DND-41 (cell line): ENCODE data around the gene PHACTR1.

Experiments used
- ATAC-seq: fragments of 200-7000 bp; cut with Tn5 transposase; 3 replicates; pipeline ENCODE4 v1.9.1; 2021; ENCODE audit warnings: low read depth; ENCODE audit not compliant: insufficient read depth
- DNase-seq: peaks from one replicate; pipeline ENCODE4 v3.0.0-alpha.2; 2020
- H2AFZ ChIP-seq: 2 replicates; pipeline ENCODE4 v1.6.0; 2012; ENCODE audit warnings: low read depth, low read length
- H3K27ac ChIP-seq: 2 replicates; pipeline ENCODE4 v1.5.1; 2012; ENCODE audit warnings: low read length, inconsistent platforms
- H3K27me3 ChIP-seq: fragments of 200-600 bp; sonication (generic); 2 replicates; pipeline ENCODE4 v1.6.0; 2012; ENCODE audit warnings: low read length, mild to moderate bottlenecking, inconsistent platforms; ENCODE audit not compliant: insufficient read depth, poor library complexity
- H3K36me3 ChIP-seq: 2 replicates; pipeline ENCODE4 v1.5.1; 2012; ENCODE audit warnings: low read length, inconsistent platforms; ENCODE audit not compliant: insufficient read depth
- H3K4me1 ChIP-seq: 2 replicates; pipeline ENCODE4 v1.5.1; 2012; ENCODE audit warnings: mild to moderate bottlenecking, low read length; ENCODE audit not compliant: insufficient read depth
- H3K4me2 ChIP-seq: 2 replicates; pipeline ENCODE4 v1.6.0; 2012; ENCODE audit warnings: mild to moderate bottlenecking, moderate library complexity, low read length, inconsistent platforms; ENCODE audit not compliant: insufficient read depth
- H3K4me3 ChIP-seq, 2 experiments: fragments of 200-600 bp in 1 of 2; shearing (Covaris generic) in 1 of 2; 2 replicates each; pipeline ENCODE4 v1.5.1; 2012 to 2016; ENCODE audit warnings: inconsistent platforms in 2 of 2, low read length in 2 of 2, mild to moderate bottlenecking in 2 of 2, low read depth in 1 of 2, moderate library complexity in 1 of 2
- H3K79me2 ChIP-seq: 2 replicates; pipeline ENCODE4 v1.6.0; 2012; ENCODE audit warnings: low read length, inconsistent platforms; ENCODE audit not compliant: insufficient read depth
- H3K9ac ChIP-seq: 2 replicates; pipeline ENCODE4 v1.6.0; 2012; ENCODE audit warnings: low read depth, mild to moderate bottlenecking, inconsistent platforms, low read length, moderate library complexity
- H3K9me3 ChIP-seq: 2 replicates; pipeline ENCODE4 v1.5.1; 2012; ENCODE audit warnings: low read length, moderate library complexity, mild to moderate bottlenecking, inconsistent platforms; ENCODE audit not compliant: insufficient read depth, severe bottlenecking
- H4K20me1 ChIP-seq: 2 replicates; pipeline ENCODE4 v1.6.0; 2012; ENCODE audit warnings: low read length; ENCODE audit not compliant: insufficient read depth
- CTCF ChIP-seq: IDR thresholded peaks from 2 replicates; pipeline ENCODE4 v1.5.1; 2012; ENCODE audit warnings: borderline replicate concordance, low read length, moderate library complexity, mild to moderate bottlenecking; ENCODE audit not compliant: poor library complexity, severe bottlenecking; ENCODE audit errors: extremely low read depth
- EZH2 ChIP-seq: IDR thresholded peaks from 3 replicates; pipeline ENCODE4 v1.6.1; 2012; ENCODE audit warnings: borderline replicate concordance, low read depth, mild to moderate bottlenecking, moderate library complexity, low read length, inconsistent platforms; ENCODE audit not compliant: severe bottlenecking

PHACTR1 gene

GRCh38 chr6:13212096-13212495 lies 495.5 kb downstream of the PHACTR1 start:
- no peak for DNase-seq
- Histone ChIP-seq H3K9ac (no peak overlapping the region), H3K9me3 (no peaks in the 10 kb centered on the region), H2AFZ (no peak overlapping the region), H3K4me1 (no peaks in the 10 kb centered on the region), H4K20me1 (no peaks in the 10 kb centered on the region), H3K27me3 (peaks cover 13% of the 10 kb centered on the region), H3K4me3 (no peak overlapping the region), H3K79me2 (no peaks in the 10 kb centered on the region), H3K36me3 (no peaks in the 10 kb centered on the region), H3K27ac (no peak overlapping the region), H3K4me2 (no peak overlapping the region)
- TF ChIP-seq CTCF (no peak), EZH2 (no peak)
- ATAC-seq, result no peak

- H3K4me1 ChIP-seq, result no peaks in the 10 kb centered on the region
- H3K27ac ChIP-seq, result no peak overlapping the region
- H3K4me2 ChIP-seq, result no peak overlapping the region
- H3K4me3 ChIP-seq, result no peak overlapping the region
- no peaks in the 10 kb centered on the region for H3K79me2 ChIP-seq
- H3K36me3 ChIP-seq, result no peaks in the 10 kb centered on the region
- DNase-seq (no peak), ATAC-seq (no peak)
- H3K9ac ChIP-seq, result no peak overlapping the region
- H4K20me1 ChIP-seq, result no peaks in the 10 kb centered on the region
- no peaks in the 10 kb centered on the region for H3K9me3 ChIP-seq
- H2AFZ ChIP-seq, result no peak overlapping the region
- peaks cover 13% of the 10 kb centered on the region for H3K27me3 ChIP-seq
- TF ChIP-seq CTCF, result no peak
- TF ChIP-seq EZH2, result no peak
Observed at GRCh38 chr6:13212538-13212937, 496.0 kb downstream of the PHACTR1 start.

- no peak overlapping the region for H3K9ac ChIP-seq
- no peaks in the 10 kb centered on the region for H3K9me3 ChIP-seq
- H4K20me1 ChIP-seq, result no peaks in the 10 kb centered on the region
- H3K79me2 ChIP-seq, result no peaks in the 10 kb centered on the region
- no peak overlapping the region for H3K4me3 ChIP-seq
- H3K27ac ChIP-seq, result no peak overlapping the region
- H3K36me3 ChIP-seq, result no peaks in the 10 kb centered on the region
- no peak for TF ChIP-seq EZH2
- TF ChIP-seq CTCF, result no peak
- no peaks in the 10 kb centered on the region for H3K4me1 ChIP-seq
- DNase-seq, result no peak
- H2AFZ ChIP-seq, result no peak overlapping the region
- no peak for ATAC-seq
- peaks cover 16% of the 10 kb centered on the region for H3K27me3 ChIP-seq
- H3K4me2 ChIP-seq, result no peak overlapping the region
Observed at GRCh38 chr6:13215390-13215789, 498.8 kb downstream of the PHACTR1 start.
